GM19372 (cell line): ENCODE results near the gene NFIA.
"Not testable (repeated sequence)": the region's sequence is repeated elsewhere in the genome, so short reads cannot be mapped to it uniquely, and the experiment has no call there.

Experiments
- ATAC-seq: cut with Tn5 transposase; IDR thresholded peaks from one replicate; pipeline ENCODE4 v1.9.1; 2021; ENCODE audit warnings: mild to moderate bottlenecking, low read depth, moderate library complexity; ENCODE audit not compliant: unreplicated experiment

The NFIA gene

DNA sequence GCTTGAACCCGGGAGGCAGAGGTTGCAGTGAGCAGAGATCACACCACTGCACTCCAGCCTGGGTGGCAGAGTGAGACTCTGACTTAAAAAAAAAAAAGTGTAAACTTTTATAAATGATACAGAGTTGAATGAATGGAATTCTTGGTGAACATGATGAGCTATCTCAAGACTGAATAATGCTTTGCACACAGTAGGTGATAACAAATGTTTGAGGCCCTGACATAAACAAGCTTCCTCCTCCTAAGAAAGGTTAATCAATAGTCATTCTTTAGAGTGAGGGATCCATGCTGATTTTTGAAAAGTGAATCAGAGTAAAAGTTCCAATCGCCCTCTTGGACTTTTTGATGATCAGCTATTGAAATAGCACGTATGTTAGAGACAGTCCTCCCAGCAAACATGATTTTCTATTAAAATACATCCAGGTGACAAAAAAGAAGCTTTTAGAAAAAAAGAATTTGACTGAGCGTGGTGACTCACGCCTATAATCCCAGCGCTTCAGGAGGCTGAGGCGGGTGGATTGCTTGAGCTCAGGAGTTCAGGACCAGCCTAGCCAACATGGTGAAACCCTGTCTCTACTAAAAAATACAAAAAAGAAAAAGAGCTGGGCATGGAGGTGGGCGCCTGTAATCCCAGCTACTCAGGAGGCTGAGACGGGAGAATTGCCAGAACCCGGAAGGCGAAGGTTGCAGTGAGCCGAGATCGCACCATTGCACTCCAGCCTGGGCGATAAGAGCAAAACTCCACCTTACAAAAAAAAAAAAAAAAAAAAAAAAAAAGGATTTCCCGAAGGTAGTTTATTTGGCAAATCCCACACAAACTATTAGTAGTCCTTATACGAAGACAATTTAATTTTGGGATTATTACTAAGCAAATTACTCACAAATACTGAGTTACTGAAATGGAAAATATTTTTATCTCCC, 181.8 kb downstream of the NFIA start:
- ATAC-seq: no peak

GRCh38 chr1:61264825-61265242, 182.5 kb downstream of the NFIA start:
- no peak for ATAC-seq

- no peak for ATAC-seq
These were observed 183.3 kb downstream of the NFIA start for GRCh38 chr1:61265665-61266064.

- no peak for ATAC-seq
These were observed 184.4 kb downstream of the NFIA start for GRCh38 chr1:61266738-61267137.

GRCh38 chr1:61268546-61269240, 186.3 kb downstream of the NFIA start:
- no peak for ATAC-seq

GRCh38 chr1:61269602-61270001, 187.2 kb downstream of the NFIA start:
- no peak for ATAC-seq

- no peak for ATAC-seq
These were observed 187.7 kb downstream of the NFIA start for GRCh38 chr1:61270107-61270506.

- no peak for ATAC-seq
These were observed 188.5 kb downstream of the NFIA start for GRCh38 chr1:61270761-61271411.

GRCh38 chr1:61271412-61271789, 189.0 kb downstream of the NFIA start:
- ATAC-seq: no peak

GRCh38 chr1:61273167-61273705, 190.9 kb downstream of the NFIA start:
- no peak for ATAC-seq

- no peak for ATAC-seq
These were observed 191.5 kb downstream of the NFIA start for GRCh38 chr1:61273861-61274260.

DNA sequence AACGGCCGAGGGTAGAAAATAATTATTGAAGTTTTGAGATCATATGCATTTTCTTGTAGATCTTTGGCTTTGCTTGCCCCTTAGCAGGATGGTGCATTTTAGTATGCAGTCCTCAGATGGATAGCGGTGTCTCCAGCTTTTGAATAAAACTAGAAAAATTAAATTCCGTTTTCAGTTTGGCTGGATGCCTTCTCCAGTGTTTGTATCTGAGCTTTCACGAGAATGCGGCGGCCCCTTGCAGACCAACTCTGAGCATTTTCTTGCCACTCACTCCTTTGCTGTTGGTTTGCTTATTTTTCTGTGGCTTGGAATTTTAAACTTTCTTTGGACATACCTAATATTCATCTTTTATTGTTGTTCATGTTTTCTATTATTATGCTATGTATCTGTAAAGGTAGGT, 192.6 kb downstream of the NFIA start:
- no peak for ATAC-seq

- ATAC-seq: no peak
These were observed 193.9 kb downstream of the NFIA start for GRCh38 chr1:61276246-61276645.

GRCh38 chr1:61277121-61277690, 194.8 kb downstream of the NFIA start:
- no peak for ATAC-seq

GRCh38 chr1:61278503-61278902, 196.1 kb downstream of the NFIA start:
- ATAC-seq: not testable (repeated sequence)

DNA sequence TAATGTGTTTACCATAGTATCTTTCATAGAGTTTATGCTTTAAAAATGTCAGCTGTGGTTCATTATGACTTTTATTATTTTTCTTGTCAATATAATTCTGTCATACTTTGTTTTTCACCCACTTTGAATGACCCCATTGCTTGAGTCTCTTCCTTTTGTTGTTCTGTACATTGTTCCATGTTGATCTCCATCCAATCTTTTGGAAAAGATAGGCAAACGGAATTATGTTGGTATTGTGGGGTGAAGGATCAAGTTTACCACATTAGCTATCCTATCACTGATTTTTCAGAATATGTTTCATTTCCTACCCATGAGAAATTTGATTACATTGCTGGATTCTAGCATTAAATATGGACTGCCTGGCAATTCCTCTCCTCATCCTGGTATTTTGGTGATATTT, 196.6 kb downstream of the NFIA start:
- ATAC-seq: no peak

DNA sequence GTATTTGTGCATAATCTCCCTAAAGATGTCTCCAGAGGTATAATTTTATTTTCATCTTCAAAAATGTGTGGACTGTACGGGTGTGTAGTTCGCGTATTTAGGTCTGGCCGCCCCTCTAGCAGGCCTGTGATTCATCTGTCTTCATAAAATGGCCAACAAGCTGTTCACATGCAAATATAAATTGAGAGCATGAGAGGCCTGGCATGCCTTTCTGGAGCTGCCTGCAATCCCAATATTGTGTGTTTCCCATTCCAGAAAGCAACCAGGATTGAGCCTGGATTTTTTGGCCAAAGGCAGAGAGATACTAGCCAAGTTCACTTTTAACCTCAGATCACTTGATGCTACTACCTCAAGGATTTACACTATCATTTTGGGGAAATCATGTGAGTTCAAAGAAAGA, 197.2 kb downstream of the NFIA start:
- no peak for ATAC-seq

GRCh38 chr1:61280452-61280851, 198.1 kb downstream of the NFIA start:
- no peak for ATAC-seq

DNA sequence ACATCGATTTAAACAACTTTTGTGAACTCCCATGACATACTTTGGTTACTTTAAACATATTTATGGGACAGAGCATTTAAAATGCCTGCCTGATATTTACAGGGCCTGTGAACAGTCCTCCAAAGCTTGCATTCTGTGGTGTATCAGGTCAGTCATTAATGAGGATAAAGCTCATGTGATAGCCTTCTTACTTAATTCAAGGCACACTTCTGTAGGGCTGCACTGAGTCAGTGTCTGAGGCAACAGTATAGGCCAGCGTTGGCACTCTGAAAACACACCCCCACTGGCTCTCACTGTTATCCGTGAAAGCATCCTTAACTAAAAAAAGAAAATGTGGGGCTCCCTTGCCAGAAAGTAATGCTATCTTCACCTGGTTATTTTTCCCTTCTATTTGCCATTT, 200.0 kb downstream of the NFIA start:
- ATAC-seq: no peak

DNA sequence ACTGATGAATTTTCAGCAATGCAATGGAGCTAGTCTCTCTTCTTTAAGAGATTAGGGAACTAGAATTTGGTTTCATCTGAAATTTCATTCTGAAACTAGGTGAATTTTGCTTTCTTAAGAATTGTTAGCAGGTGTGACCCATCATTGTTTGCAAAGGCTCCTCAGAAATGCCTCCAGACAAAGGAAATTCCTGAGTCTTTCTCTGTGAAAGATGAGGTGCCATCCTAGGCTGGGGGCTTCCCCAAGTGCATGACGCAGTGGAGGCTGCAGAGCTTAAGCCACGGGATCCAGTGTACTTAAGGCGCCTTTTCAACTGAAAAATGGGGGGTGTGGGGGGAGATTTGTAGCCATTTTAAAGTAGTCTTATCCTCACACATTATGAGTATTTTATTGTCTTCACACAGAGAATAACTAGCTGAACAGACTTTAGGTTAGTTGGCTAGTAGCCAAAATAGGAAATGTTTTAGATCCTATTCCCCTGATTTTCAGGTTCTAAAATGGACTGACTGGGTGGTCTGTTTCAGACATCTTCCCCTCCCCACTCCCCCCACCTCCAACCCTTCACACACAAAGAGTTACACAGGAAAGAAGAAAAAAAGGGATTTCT, 202.0 kb downstream of the NFIA start:
- no peak for ATAC-seq
